Measurements from ENCODE around the gene NEURL3. TPM values are rescaled to one million over a fixed set of nuclear protein-coding genes. Genes with fewer than 3 reads are reported as not detected.

Gene NEURL3
- total and polyA plus RNA-seq, 2 experiments from 2014 or later: not detected

DNA sequence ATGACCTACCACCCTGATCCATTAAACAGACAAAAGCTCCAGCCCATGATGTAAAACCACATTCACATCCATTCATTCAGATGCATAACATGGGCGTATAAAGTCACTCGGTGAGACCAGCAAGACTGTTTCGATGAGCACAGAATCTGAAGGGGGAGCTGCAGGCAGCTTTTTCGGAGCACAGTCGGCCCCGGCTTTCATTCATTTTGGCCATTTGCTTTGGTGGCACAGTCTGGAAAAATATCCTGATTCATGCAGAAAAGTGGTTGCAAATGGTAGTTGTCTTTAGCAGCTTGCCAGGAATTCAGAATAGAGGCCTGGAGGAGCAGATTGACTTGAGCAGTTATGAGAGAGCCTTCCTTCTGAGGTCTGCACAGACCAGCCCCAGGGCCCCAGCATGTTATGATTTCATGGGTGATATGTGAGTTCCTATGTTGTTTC lies 42.6 kb upstream of the NEURL3 start:
- Histone ChIP-seq H3K36me3 (no peaks in the 10 kb centered on the region), H3K4me1 (ENCODE audit: low read depth) (no peaks in the 10 kb centered on the region), H3K9me3 (ENCODE audit: low read depth) (no peaks in the 10 kb centered on the region), H3K27ac (no peak overlapping the region), H3K27me3 (no peaks in the 10 kb centered on the region), H3K4me3 (no peak overlapping the region)
- DNase-seq (ENCODE audit: low read depth in 1 of 2, low spot score in 1 of 2): no peak
- TF ChIP-seq, protein P1, sequence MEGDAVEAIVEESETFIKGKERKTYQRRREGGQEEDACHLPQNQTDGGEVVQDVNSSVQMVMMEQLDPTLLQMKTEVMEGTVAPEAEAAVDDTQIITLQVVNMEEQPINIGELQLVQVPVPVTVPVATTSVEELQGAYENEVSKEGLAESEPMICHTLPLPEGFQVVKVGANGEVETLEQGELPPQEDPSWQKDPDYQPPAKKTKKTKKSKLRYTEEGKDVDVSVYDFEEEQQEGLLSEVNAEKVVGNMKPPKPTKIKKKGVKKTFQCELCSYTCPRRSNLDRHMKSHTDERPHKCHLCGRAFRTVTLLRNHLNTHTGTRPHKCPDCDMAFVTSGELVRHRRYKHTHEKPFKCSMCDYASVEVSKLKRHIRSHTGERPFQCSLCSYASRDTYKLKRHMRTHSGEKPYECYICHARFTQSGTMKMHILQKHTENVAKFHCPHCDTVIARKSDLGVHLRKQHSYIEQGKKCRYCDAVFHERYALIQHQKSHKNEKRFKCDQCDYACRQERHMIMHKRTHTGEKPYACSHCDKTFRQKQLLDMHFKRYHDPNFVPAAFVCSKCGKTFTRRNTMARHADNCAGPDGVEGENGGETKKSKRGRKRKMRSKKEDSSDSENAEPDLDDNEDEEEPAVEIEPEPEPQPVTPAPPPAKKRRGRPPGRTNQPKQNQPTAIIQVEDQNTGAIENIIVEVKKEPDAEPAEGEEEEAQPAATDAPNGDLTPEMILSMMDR (IDR thresholded peaks at IDR 0.05; ENCODE audit: low read depth, low read length): no peak

DNA sequence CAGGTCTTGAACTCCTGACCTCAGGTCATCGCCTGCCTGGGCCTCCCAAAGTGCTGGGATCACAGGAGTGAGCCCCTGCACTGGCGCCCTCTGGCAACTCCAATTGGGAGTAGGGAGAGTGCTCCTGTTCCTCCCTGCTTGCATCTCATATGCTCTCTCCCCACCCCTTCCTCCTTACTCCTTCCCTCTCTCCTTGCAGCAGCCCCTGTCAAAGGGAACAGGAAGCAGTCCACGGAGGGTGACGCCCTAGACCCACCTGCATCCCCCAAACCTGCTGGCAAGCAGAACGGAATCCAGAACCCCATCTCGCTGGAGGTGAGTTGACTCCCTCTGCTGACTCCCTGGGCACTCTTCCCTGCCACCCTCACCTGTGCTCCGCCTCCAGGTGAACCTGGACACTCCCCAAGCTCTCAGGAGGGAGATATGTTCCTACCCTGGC lies 42.1 kb upstream of the NEURL3 start:
- H3K4me3 ChIP-seq: no peak overlapping the region
- TF ChIP-seq, protein P1 (IDR thresholded peaks at IDR 0.05; ENCODE audit: low read depth, low read length): no peak
- no peaks in the 10 kb centered on the region for H3K27me3 ChIP-seq
- DNase-seq (ENCODE audit: low read depth in 1 of 2, low spot score in 1 of 2): no peak
- H3K36me3 ChIP-seq: no peaks in the 10 kb centered on the region
- no peaks in the 10 kb centered on the region for H3K9me3 ChIP-seq (ENCODE audit: low read depth)
- no peak overlapping the region for H3K27ac ChIP-seq
- no peaks in the 10 kb centered on the region for H3K4me1 ChIP-seq (ENCODE audit: low read depth)

DNA sequence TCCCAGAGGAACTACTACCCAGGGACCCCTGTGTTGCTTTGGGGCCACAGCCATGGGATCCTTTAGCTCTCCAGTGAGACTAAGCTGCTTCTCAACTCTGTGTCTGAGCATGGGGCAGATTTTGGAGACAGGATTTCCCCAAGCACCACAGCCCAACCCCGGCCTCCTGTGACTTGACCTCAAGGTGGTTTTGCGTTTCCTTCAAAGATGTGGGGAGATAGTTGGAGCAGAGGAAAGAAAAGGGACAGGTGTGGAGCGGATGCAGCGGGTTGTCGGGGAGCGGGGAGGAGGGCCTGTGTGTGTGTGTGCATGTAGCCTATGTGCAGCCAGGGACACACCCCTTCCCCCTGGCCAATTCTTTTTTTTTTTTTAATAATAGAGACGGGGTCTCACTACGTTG lies 41.6 kb upstream of the NEURL3 start:
- Histone ChIP-seq H3K36me3 (no peaks in the 10 kb centered on the region), H3K27ac (no peak overlapping the region), H3K27me3 (no peaks in the 10 kb centered on the region), H3K4me1 (ENCODE audit: low read depth) (no peaks in the 10 kb centered on the region), H3K4me3 (no peak overlapping the region), H3K9me3 (ENCODE audit: low read depth) (no peaks in the 10 kb centered on the region)
- DNase-seq (ENCODE audit: low read depth in 1 of 2, low spot score in 1 of 2): no peak
- TF ChIP-seq, protein P1 (IDR thresholded peaks at IDR 0.05; ENCODE audit: low read depth, low read length): no peak

DNA sequence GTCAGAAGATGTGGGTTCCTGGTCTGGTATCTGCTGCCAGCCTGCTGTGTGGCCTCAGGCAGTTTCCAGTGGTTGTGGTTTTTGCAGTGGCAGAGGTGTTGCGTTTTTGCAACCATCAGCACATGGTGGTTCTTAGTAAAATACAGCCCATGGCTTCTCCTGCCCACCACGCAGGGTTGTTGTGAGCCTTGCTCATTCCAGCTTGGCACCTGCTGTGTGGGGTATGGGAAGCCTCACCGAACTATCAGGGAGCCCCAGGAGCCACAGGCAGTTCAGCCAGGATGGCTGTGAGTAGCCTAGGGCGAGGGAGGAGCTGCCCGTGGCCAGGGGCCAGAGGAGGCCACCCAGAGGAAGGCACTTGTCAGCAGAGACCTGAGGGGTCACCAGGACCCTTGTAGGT lies 41.2 kb upstream of the NEURL3 start:
- H3K27ac ChIP-seq: no peak overlapping the region
- TF ChIP-seq, protein P1 (IDR thresholded peaks at IDR 0.05; ENCODE audit: low read depth, low read length): no peak
- DNase-seq (ENCODE audit: low read depth in 1 of 2, low spot score in 1 of 2): no peak
- H3K27me3 ChIP-seq: no peaks in the 10 kb centered on the region
- H3K4me3 ChIP-seq: no peak overlapping the region
- H3K4me1 ChIP-seq (ENCODE audit: low read depth): no peaks in the 10 kb centered on the region
- H3K36me3 ChIP-seq: no peaks in the 10 kb centered on the region
- no peaks in the 10 kb centered on the region for H3K9me3 ChIP-seq (ENCODE audit: low read depth)

DNA sequence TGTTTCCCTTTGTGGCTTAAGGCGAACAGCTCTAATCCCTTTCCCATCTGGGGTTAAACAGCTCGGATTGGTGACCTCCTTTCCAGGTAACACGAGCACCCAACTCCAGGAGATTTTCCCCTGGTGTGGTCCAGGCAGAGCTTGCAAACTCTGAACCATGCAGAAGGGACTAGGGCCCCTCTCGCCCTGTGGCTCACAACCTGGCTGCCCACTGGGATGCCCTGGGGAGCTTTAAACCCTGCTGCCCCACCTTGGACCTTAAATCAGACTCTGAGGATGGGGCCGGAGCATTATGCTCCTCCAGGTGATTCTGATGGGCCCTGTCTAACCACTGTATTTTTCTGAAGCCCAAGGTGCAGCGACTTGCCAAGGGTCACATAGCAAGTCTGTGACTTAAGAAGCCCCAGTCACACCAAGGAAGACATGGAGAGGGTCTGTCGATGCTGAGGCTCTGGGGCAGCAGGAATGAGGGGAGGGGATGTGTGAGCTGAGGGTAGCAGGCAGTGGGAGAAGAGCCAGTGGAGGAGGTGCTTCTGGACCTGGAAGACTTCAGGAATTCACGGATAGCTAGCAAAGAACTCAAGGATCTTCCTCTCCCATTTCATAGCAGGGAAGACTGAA lies 37.3 kb upstream of the NEURL3 start:
- no peaks in the 10 kb centered on the region for H3K9me3 ChIP-seq (ENCODE audit: low read depth)
- H3K4me1 ChIP-seq (ENCODE audit: low read depth): peaks cover 10% of the 10 kb centered on the region
- no peaks in the 10 kb centered on the region for H3K36me3 ChIP-seq
- no peak overlapping the region for H3K4me3 ChIP-seq
- peaks cover 32% of the 10 kb centered on the region for H3K27me3 ChIP-seq
- TF ChIP-seq, protein P1 (IDR thresholded peaks at IDR 0.05; ENCODE audit: low read depth, low read length): no peak
- DNase-seq (ENCODE audit: low read depth in 1 of 2, low spot score in 1 of 2): no peak
- no peak overlapping the region for H3K27ac ChIP-seq
